Measurements from ENCODE around the gene TMPRSS4.

Gene TMPRSS4

GRCh38 chr11:118079491-118079890, 2.6 kb downstream of the TMPRSS4 start:
- DNase-seq (ENCODE audit: low spot score) = no peak

- DNase-seq (ENCODE audit: low spot score) = no peak
Measured at GRCh38 chr11:118080296-118080695, 3.4 kb downstream of the TMPRSS4 start.

GRCh38 chr11:118081241-118081958, 4.5 kb downstream of the TMPRSS4 start:
- no peak for DNase-seq (ENCODE audit: low spot score)

GRCh38 chr11:118082880-118083552, 6.1 kb downstream of the TMPRSS4 start:
- DNase-seq (ENCODE audit: low spot score) = no peak

- no peak for DNase-seq (ENCODE audit: low spot score)
Measured at GRCh38 chr11:118084247-118084646, 7.4 kb downstream of the TMPRSS4 start.

GRCh38 chr11:118084656-118085055, 7.8 kb downstream of the TMPRSS4 start:
- no peak for DNase-seq (ENCODE audit: low spot score)

GRCh38 chr11:118086913-118087768, 10.3 kb downstream of the TMPRSS4 start, which contains the start of gene SMIM35:
Gene SMIM35, minus strand, starts transcription at chr11:118086963. Its CDS starts 206 bp downstream, at chr11:118086757.
- no peak for DNase-seq (ENCODE audit: low spot score)

- no peak for DNase-seq (ENCODE audit: low spot score)
Measured at GRCh38 chr11:118087931-118088330, 11.1 kb downstream of the TMPRSS4 start.

- no peak for DNase-seq (ENCODE audit: low spot score)
Measured at GRCh38 chr11:118088531-118088930, 11.7 kb downstream of the TMPRSS4 start.

GRCh38 chr11:118090545-118091162, 13.8 kb downstream of the TMPRSS4 start:
- no peak for DNase-seq (ENCODE audit: low spot score)

- no peak for DNase-seq (ENCODE audit: low spot score)
Measured at GRCh38 chr11:118091690-118092089, 14.8 kb downstream of the TMPRSS4 start.

- DNase-seq (ENCODE audit: low spot score) = no peak
Measured at GRCh38 chr11:118092907-118093571, 16.2 kb downstream of the TMPRSS4 start.

- DNase-seq (ENCODE audit: low spot score) = no peak
Measured at GRCh38 chr11:118095493-118095892, 18.6 kb downstream of the TMPRSS4 start.

- no peak for DNase-seq (ENCODE audit: low spot score)
Measured at GRCh38 chr11:118095967-118096367, 19.1 kb downstream of the TMPRSS4 start.

- DNase-seq (ENCODE audit: low spot score) = no peak
Measured at GRCh38 chr11:118098996-118099837, 22.3 kb downstream of the TMPRSS4 start.

- no peak for DNase-seq (ENCODE audit: low spot score)
Measured at GRCh38 chr11:118099838-118100556, 23.1 kb downstream of the TMPRSS4 start.

GRCh38 chr11:118100691-118101232, 23.9 kb downstream of the TMPRSS4 start:
- DNase-seq (ENCODE audit: low spot score) = no peak

GRCh38 chr11:118102721-118103261, 25.9 kb downstream of the TMPRSS4 start:
- no peak for DNase-seq (ENCODE audit: low spot score)

- no peak for DNase-seq (ENCODE audit: low spot score)
Measured at GRCh38 chr11:118104491-118104890, 27.6 kb downstream of the TMPRSS4 start.
